HG03354 (cell line): ENCODE results near the gene TXLNA.
A peak's percentile ranks its signal among the peaks of the same experiment; 100 is the strongest.

Source experiments
- ATAC-seq: cut with Tn5 transposase; IDR thresholded peaks from one replicate; pipeline ENCODE4 v1.9.1; 2021; ENCODE audit warnings: mild to moderate bottlenecking; ENCODE audit not compliant: unreplicated experiment, poor library complexity, severe bottlenecking

Gene TXLNA

GRCh38 chr1:32240140-32240951 lies 60.9 kb downstream of the TXLNA start:
- ATAC-seq = peak; percentile 30

- peak; percentile 42 for ATAC-seq
Measured at GRCh38 chr1:32241001-32241763, 61.7 kb downstream of the TXLNA start.

GRCh38 chr1:32242341-32242851 lies 62.9 kb downstream of the TXLNA start:
- no peak for ATAC-seq

GRCh38 chr1:32246888-32247273 lies 67.4 kb downstream of the TXLNA start, which contains the start of gene FAM167B:
Gene FAM167B (plus strand): TSS chr1:32247222. CDS start chr1:32247422, 200 bp downstream.
- ATAC-seq = no peak

GRCh38 chr1:32247452-32247851 lies 68.0 kb downstream of the TXLNA start:
- no peak for ATAC-seq
